Stimulated activated CD4-positive, alpha-beta T cell treated with anti-CD3 and anti-CD28 coated beads, Interleukin-4, amount 100 ng/mL, for 24 hours (primary cell): ENCODE data around the gene SEZ6.

Source experiments
- DNase-seq: peaks from one replicate; pipeline ENCODE4 v3.0.0-alpha.2; 2020

SEZ6 gene

GRCh38 chr17:29032857-29033197, 27.0 kb upstream of the SEZ6 start:
- no peak for DNase-seq

GRCh38 chr17:29032013-29032856, 26.4 kb upstream of the SEZ6 start:
- no peak for DNase-seq

GRCh38 chr17:29031488-29031887, 25.7 kb upstream of the SEZ6 start:
- no peak for DNase-seq

- DNase-seq: no peak
Measured at GRCh38 chr17:29024316-29024952, 18.6 kb upstream of the SEZ6 start.

GRCh38 chr17:29022074-29022473, 16.2 kb upstream of the SEZ6 start:
- no peak for DNase-seq

GRCh38 chr17:29021226-29021625, 15.4 kb upstream of the SEZ6 start:
- DNase-seq: no peak

- DNase-seq: no peak
Measured at GRCh38 chr17:29020576-29020975, 14.7 kb upstream of the SEZ6 start.

GRCh38 chr17:29019475-29020181, 13.8 kb upstream of the SEZ6 start:
- no peak for DNase-seq

- DNase-seq: no peak
Measured at GRCh38 chr17:29018788-29019474, 13.1 kb upstream of the SEZ6 start.

GRCh38 chr17:29016345-29017210, 10.7 kb upstream of the SEZ6 start:
- DNase-seq: no peak

- no peak for DNase-seq
Measured at GRCh38 chr17:29014716-29015115, 8.9 kb upstream of the SEZ6 start.

- DNase-seq: no peak
Measured at GRCh38 chr17:29012535-29012934, 6.7 kb upstream of the SEZ6 start.

- no peak for DNase-seq
Measured at GRCh38 chr17:29010586-29010985, 4.8 kb upstream of the SEZ6 start.

GRCh38 chr17:29010129-29010528, 4.3 kb upstream of the SEZ6 start:
- no peak for DNase-seq

- no peak for DNase-seq
Measured at GRCh38 chr17:29008591-29008990, 2.8 kb upstream of the SEZ6 start.

GRCh38 chr17:29007860-29008455, 2.1 kb upstream of the SEZ6 start:
- DNase-seq: no peak

- DNase-seq: no peak
Measured at GRCh38 chr17:29007456-29007855, 1.6 kb upstream of the SEZ6 start.

- no peak for DNase-seq
Measured at GRCh38 chr17:29004081-29004692, 1.6 kb downstream of the SEZ6 start.

GRCh38 chr17:29003289-29003688, 2.5 kb downstream of the SEZ6 start:
- DNase-seq: no peak

GRCh38 chr17:29002811-29003210, 3.0 kb downstream of the SEZ6 start:
- no peak for DNase-seq

GRCh38 chr17:29000973-29001372, 4.9 kb downstream of the SEZ6 start:
- DNase-seq: no peak

- DNase-seq: no peak
Measured at GRCh38 chr17:28999206-28999605, 6.6 kb downstream of the SEZ6 start.
